ENCODE data around the gene KCND3.

DNA sequence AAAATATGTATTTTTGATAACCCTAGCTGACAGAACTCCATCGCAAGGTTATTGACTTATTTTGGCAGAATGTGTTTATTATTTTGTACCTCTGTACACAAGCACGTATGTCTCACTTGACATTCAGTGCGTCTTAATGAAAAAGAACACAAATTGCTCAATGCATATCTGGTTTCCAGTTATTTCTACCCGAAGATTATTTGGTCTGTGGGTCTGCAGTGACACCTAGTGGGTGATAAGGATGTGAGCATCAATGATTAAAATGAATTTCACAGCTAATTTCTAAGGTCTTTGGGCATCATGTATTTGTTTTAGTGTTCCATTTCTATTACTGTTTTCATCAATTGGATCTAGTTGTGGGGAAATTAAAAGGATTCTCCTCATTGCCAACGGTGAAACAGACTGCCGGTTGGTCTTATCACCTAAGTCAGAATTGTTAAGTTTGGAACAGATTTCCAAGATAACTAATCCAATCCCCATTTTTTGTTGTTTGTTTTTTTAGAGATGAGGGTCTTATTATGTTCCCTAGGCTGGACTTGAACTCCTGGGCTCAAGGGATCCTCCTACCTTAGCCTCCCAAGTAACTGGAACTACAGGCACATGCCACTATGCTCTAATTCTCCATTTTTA is 219.8 kb downstream of the KCND3 start:
- TF ChIP-seq, protein P1, sequence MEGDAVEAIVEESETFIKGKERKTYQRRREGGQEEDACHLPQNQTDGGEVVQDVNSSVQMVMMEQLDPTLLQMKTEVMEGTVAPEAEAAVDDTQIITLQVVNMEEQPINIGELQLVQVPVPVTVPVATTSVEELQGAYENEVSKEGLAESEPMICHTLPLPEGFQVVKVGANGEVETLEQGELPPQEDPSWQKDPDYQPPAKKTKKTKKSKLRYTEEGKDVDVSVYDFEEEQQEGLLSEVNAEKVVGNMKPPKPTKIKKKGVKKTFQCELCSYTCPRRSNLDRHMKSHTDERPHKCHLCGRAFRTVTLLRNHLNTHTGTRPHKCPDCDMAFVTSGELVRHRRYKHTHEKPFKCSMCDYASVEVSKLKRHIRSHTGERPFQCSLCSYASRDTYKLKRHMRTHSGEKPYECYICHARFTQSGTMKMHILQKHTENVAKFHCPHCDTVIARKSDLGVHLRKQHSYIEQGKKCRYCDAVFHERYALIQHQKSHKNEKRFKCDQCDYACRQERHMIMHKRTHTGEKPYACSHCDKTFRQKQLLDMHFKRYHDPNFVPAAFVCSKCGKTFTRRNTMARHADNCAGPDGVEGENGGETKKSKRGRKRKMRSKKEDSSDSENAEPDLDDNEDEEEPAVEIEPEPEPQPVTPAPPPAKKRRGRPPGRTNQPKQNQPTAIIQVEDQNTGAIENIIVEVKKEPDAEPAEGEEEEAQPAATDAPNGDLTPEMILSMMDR (IDR thresholded peaks at IDR 0.05): peak; percentile 74 to 93 (median 79)
- TF ChIP-seq POLR2A (IDR thresholded peaks at IDR 0.05): no peak
- TF ChIP-seq EP300 (IDR thresholded peaks at IDR 0.05; ENCODE audit: low read depth): no peak
